Osteoblast (primary cell): Measurements from ENCODE around the gene PHF21A. TPM values are rescaled to one million over a fixed set of nuclear protein-coding genes. Genes with fewer than 3 reads are reported as not detected.

Experiments used
- DNase-seq: peaks from one replicate; pipeline ENCODE4 v3.0.0; 2011; ENCODE audit warnings: low spot score, mixed read lengths; ENCODE audit not compliant: insufficient read length; ENCODE audit errors: missing footprints
- H2AFZ ChIP-seq: 2 replicates; pipeline ENCODE4 v1.6.0; 2011; ENCODE audit warnings: mild to moderate bottlenecking, low read length
- H3K27ac ChIP-seq: 2 replicates; pipeline ENCODE4 v1.5.1; 2011; ENCODE audit warnings: mild to moderate bottlenecking, low read depth, low read length, moderate library complexity
- H3K27me3 ChIP-seq: 2 replicates; pipeline ENCODE4 v1.6.0; 2012; ENCODE audit warnings: mild to moderate bottlenecking, control low read depth, inconsistent platforms, low read length, moderate library complexity; ENCODE audit not compliant: insufficient read depth
- H3K36me3 ChIP-seq: 2 replicates; pipeline ENCODE4 v1.5.1; 2011; ENCODE audit warnings: mild to moderate bottlenecking, low read length, control low read depth, moderate library complexity; ENCODE audit not compliant: insufficient read depth
- H3K4me1 ChIP-seq: 2 replicates; pipeline ENCODE4 v1.5.1; 2011; ENCODE audit warnings: mild to moderate bottlenecking, low read length, control low read depth, moderate library complexity; ENCODE audit not compliant: insufficient read depth
- H3K4me2 ChIP-seq: 2 replicates; pipeline ENCODE4 v1.6.0; 2011; ENCODE audit warnings: mild to moderate bottlenecking, low read length; ENCODE audit not compliant: insufficient read depth
- H3K4me3 ChIP-seq: fragments of 200-600 bp; sonication (generic); 3 replicates; pipeline ENCODE4 v1.5.1; 2012; ENCODE audit warnings: mild to moderate bottlenecking, low read length, inconsistent platforms; ENCODE audit not compliant: insufficient read depth
- H3K79me2 ChIP-seq: 2 replicates; pipeline ENCODE4 v1.6.0; 2012; ENCODE audit warnings: mild to moderate bottlenecking, low read length, control low read depth, inconsistent platforms; ENCODE audit not compliant: insufficient read depth
- H3K9me3 ChIP-seq: 2 replicates; pipeline ENCODE4 v1.5.1; 2011; ENCODE audit warnings: low read depth, low read length, control low read depth
- H4K20me1 ChIP-seq: 2 replicates; pipeline ENCODE4 v1.6.0; 2012; ENCODE audit warnings: mild to moderate bottlenecking, low read length, control low read depth; ENCODE audit not compliant: insufficient read depth
- CTCF ChIP-seq: IDR thresholded peaks from 2 replicates; pipeline ENCODE4 v1.5.1; 2011; ENCODE audit warnings: mild to moderate bottlenecking, low read depth, low read length, moderate library complexity; ENCODE audit errors: extremely low read depth
- total RNA-seq: library from RNA; depleted of rRNA; stranded (reverse); fragments of >200 nt; gene quantifications from 2 replicates; pipeline ENCODE4 v1.2.3, GENCODE V29; 2012

The PHF21A gene
- total RNA-seq, 1 donor = 26.4 TPM

- H3K4me2 ChIP-seq = no peak overlapping the region
- DNase-seq = peak; percentile 71
- no peaks in the 10 kb centered on the region for H3K27me3 ChIP-seq
- no peak for TF ChIP-seq CTCF
- no peaks in the 10 kb centered on the region for H3K4me1 ChIP-seq
- H3K4me3 ChIP-seq = no peak overlapping the region
- no peaks in the 10 kb centered on the region for H3K79me2 ChIP-seq
- H3K36me3 ChIP-seq = peaks cover 40% of the 10 kb centered on the region
- H3K9me3 ChIP-seq = no peaks in the 10 kb centered on the region
- H3K27ac ChIP-seq = no peak overlapping the region
- H2AFZ ChIP-seq = no peak overlapping the region
- H4K20me1 ChIP-seq = peaks cover 12% of the 10 kb centered on the region
Observed at GRCh38 chr11:45933131-45933831, 188.0 kb downstream of the PHF21A start.

- no peak overlapping the region for H3K4me2 ChIP-seq
- H4K20me1 ChIP-seq = peaks cover 9% of the 10 kb centered on the region
- TF ChIP-seq CTCF = no peak
- no peaks in the 10 kb centered on the region for H3K4me1 ChIP-seq
- H3K79me2 ChIP-seq = no peaks in the 10 kb centered on the region
- no peak overlapping the region for H2AFZ ChIP-seq
- no peaks in the 10 kb centered on the region for H3K9me3 ChIP-seq
- H3K27ac ChIP-seq = no peak overlapping the region
- H3K4me3 ChIP-seq = no peak overlapping the region
- no peaks in the 10 kb centered on the region for H3K27me3 ChIP-seq
- DNase-seq = no peak
- peaks cover 32% of the 10 kb centered on the region for H3K36me3 ChIP-seq
Observed at GRCh38 chr11:45932217-45932616, 189.0 kb downstream of the PHF21A start.

- DNase-seq = no peak
- H3K9me3 ChIP-seq = no peaks in the 10 kb centered on the region
- no peaks in the 10 kb centered on the region for H3K4me1 ChIP-seq
- H3K4me2 ChIP-seq = no peak overlapping the region
- TF ChIP-seq CTCF = no peak
- H3K27me3 ChIP-seq = peaks cover under 1% of the 10 kb centered on the region
- peaks cover 32% of the 10 kb centered on the region for H3K36me3 ChIP-seq
- no peaks in the 10 kb centered on the region for H3K79me2 ChIP-seq
- peaks cover 9% of the 10 kb centered on the region for H4K20me1 ChIP-seq
- H3K4me3 ChIP-seq = no peak overlapping the region
- no peak overlapping the region for H2AFZ ChIP-seq
- H3K27ac ChIP-seq = no peak overlapping the region
Observed at GRCh38 chr11:45931739-45932138, 189.5 kb downstream of the PHF21A start.

GRCh38 chr11:45930951-45931570 is 190.2 kb downstream of the PHF21A start:
- H3K27me3 ChIP-seq = peaks cover 7% of the 10 kb centered on the region
- no peaks in the 10 kb centered on the region for H3K79me2 ChIP-seq
- DNase-seq = peak; percentile 61
- no peak overlapping the region for H3K4me2 ChIP-seq
- H3K27ac ChIP-seq = no peak overlapping the region
- no peak for TF ChIP-seq CTCF
- no peaks in the 10 kb centered on the region for H3K9me3 ChIP-seq
- H3K36me3 ChIP-seq = peaks cover 32% of the 10 kb centered on the region
- H4K20me1 ChIP-seq = peaks cover 9% of the 10 kb centered on the region
- H3K4me3 ChIP-seq = no peak overlapping the region
- no peaks in the 10 kb centered on the region for H3K4me1 ChIP-seq
- no peak overlapping the region for H2AFZ ChIP-seq
